ENCODE measurements around the gene CHMP1A. TPM values are rescaled to one million over a fixed set of nuclear protein-coding genes. Genes with fewer than 3 reads are reported as not detected.

CHMP1A gene
- total RNA-seq, 1 donor from 2014 or later: 139 TPM

- peak; percentile 70 for DNase-seq
Measured at GRCh38 chr16:89623511-89624261, 33.8 kb downstream of the CHMP1A start.

- no peak for DNase-seq
Measured at GRCh38 chr16:89621698-89622409, 35.7 kb downstream of the CHMP1A start.

GRCh38 chr16:89621136-89621697, 36.3 kb downstream of the CHMP1A start:
- DNase-seq: no peak

- DNase-seq: no peak
Measured at GRCh38 chr16:89620406-89620841, 37.1 kb downstream of the CHMP1A start.

- DNase-seq: no peak
Measured at GRCh38 chr16:89619840-89620239, 37.7 kb downstream of the CHMP1A start.

GRCh38 chr16:89618109-89618998, 39.2 kb downstream of the CHMP1A start:
- no peak for DNase-seq

GRCh38 chr16:89617036-89617435, 40.5 kb downstream of the CHMP1A start:
- no peak for DNase-seq

- no peak for DNase-seq
Measured at GRCh38 chr16:89616623-89617022, 40.9 kb downstream of the CHMP1A start.

GRCh38 chr16:89615596-89616090, 41.9 kb downstream of the CHMP1A start:
- DNase-seq: peak; percentile 53

- no peak for DNase-seq
Measured at GRCh38 chr16:89615176-89615575, 42.3 kb downstream of the CHMP1A start.

- DNase-seq: no peak
Measured at GRCh38 chr16:89613954-89614459, 43.5 kb downstream of the CHMP1A start.

GRCh38 chr16:89613231-89613953, 44.1 kb downstream of the CHMP1A start, which contains the start of gene DPEP1:
DPEP1 (plus strand) TSS chr16:89613642; CDS start chr16:89630411, 16,769 bp downstream.
- peak; percentile 24 for DNase-seq

GRCh38 chr16:89612415-89613166, 44.9 kb downstream of the CHMP1A start:
- DNase-seq: no peak

GRCh38 chr16:89610108-89610453, 47.4 kb downstream of the CHMP1A start:
- no peak for DNase-seq

GRCh38 chr16:89607937-89608740, 49.4 kb downstream of the CHMP1A start:
- DNase-seq: no peak

- DNase-seq: no peak
Measured at GRCh38 chr16:89607453-89607852, 50.1 kb downstream of the CHMP1A start.

- no peak for DNase-seq
Measured at GRCh38 chr16:89606006-89606405, 51.5 kb downstream of the CHMP1A start.

- DNase-seq: no peak
Measured at GRCh38 chr16:89605186-89605970, 52.1 kb downstream of the CHMP1A start.

GRCh38 chr16:89604764-89605163, 52.7 kb downstream of the CHMP1A start:
- no peak for DNase-seq

Data from dermis blood vessel endothelial cell (primary cell).